NCI-H2227 (cell line): ENCODE data around the gene ZSWIM6.

ENCODE experiments used
- DNase-seq: peaks from one replicate; lab custom pipeline; 2025; ENCODE audit not compliant: unreplicated experiment; lab: John Stamatoyannopoulos, UW

ZSWIM6 gene

DNA sequence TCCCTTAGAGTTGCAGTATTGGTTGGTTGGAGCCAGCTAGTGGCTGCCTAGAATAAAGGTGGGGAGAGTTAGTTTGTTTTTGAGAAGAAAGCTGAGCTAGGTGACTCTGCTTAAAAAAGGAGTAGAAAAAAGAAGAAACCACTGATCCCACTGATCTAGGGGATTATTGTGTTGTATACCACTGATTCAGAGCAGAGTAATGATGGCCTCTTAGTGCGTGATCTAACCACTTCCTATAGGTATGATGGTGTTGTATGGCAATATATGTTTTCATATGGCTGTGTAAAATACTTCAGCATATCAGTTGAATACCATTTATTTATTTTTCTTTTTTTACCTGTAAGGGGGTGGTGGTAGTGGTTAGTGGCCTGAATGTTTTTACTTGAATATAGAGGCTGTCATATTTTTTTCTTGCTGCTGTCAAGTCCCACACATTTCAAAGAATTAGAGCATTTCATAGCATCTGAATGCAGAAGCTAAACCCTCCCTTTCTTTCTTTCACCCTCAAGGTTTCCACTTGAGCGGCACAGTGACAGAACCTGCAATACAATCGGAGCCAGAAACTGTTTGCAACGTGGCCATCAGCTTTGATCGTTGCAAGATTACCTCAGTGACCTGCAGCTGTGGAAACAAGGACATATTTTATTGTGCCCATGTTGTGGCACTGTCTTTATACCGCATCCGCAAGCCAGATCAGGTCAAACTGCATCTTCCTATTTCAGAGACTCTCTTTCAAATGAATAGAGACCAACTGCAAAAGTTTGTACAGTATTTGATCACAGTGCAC, 140.3 kb downstream of the ZSWIM6 start:
- DNase-seq, result no peak

DNA sequence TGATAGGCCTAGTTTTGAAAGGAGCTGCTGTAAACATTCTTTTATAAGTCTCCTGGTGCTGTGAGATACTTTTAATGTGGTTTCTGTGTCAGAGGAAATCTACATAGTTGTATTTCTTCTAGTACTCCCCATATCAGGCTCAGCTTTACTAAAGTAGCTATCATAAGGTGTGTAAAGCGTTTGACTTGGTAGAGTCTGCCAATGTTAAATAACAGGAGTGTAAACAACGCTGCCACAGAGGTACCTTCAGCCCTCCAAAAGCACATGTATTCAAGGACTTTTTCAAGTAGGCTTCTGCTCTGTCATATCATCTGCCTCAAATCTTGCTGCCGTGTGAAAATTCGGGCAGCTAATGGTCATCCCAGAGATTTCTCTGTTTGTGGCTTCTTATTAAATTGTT, 142.7 kb downstream of the ZSWIM6 start:
- DNase-seq, result no peak

DNA sequence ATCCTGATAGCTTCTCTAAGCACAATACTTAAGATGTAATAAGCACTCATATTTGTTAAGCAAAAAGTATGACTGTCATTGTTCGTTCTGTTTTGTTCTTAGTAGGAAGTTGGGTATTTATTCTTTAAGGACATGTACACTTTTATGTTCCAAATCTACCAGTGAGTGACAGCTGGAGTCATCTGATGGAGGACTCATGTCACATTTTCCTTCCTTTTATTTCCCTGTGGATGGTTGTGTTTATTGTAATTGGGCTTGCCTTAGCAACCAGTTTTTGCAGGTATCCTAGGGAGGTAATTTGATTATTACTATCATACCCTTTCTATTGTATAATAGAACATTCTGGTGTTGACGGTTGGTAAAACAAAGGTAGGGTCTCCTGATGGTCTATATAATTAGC, 145.7 kb downstream of the ZSWIM6 start:
- DNase-seq, result no peak

GRCh38 chr5:61479850-61480614, 148.0 kb downstream of the ZSWIM6 start:
- no peak for DNase-seq

GRCh38 chr5:61482980-61483379, 150.9 kb downstream of the ZSWIM6 start:
- DNase-seq, result no peak

DNA sequence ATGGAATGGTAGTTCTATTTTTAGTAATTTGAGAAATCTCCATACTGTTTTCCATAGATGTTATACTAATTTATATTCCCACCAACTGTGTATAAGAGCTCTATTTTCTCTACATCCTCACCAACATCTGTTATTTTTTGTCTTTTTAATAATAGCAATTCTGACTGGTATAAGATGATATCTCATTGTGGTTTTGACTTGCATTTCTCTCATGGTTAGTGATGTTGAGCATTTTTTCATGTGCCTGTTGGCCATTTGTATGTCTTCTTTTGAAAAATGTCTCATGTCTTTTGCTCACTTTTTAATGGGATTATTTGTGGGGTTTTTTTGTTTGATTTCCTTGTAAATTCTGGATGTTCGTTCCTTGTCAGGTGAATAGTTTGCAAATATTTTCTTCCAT, 154.4 kb downstream of the ZSWIM6 start:
- DNase-seq, result no peak

DNA sequence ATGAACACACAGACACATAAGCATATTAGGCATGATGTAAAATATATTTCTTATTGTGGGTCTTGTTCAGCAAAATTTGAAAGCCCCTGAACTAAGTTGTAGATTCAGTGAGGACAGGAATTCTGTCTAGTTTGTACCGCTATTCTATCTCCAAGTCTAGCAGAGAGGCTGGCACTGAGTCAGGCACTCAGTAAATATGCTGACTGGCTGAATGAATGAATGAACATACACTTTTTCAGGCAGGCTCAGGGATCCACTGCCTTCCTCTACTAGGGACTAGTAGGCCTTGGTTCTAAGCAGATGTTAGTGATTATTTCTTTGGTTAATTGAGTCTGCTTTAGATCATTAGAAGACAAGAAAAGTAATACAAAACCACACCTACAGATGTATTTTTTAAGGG, 157.5 kb downstream of the ZSWIM6 start:
- DNase-seq, result no peak

DNA sequence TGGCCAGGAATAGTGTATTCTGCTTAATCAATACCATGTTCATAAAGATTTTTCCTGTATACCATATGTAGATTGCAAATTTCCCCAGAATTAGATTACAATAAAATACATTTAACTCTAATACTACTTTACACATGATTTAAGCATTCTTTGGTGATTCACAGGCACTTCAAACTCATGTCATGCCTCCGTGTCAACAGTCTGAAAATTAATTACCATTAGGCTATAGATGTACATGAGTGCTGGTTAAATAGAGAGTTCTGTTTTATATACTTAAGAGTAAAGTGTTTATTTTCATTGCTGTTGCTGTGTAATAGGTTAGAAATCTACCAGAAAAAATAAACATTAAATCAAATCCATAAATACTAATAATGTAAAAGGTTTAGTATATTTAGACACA, 159.8 kb downstream of the ZSWIM6 start:
- DNase-seq, result no peak

- peak; percentile 16 for DNase-seq
Measured at GRCh38 chr5:61493973-61494372, 161.9 kb downstream of the ZSWIM6 start.

- peak; percentile 81 for DNase-seq
Measured at GRCh38 chr5:61496446-61496845, 164.4 kb downstream of the ZSWIM6 start.

GRCh38 chr5:61496860-61497259, 164.8 kb downstream of the ZSWIM6 start:
- peak; percentile 77 for DNase-seq

DNA sequence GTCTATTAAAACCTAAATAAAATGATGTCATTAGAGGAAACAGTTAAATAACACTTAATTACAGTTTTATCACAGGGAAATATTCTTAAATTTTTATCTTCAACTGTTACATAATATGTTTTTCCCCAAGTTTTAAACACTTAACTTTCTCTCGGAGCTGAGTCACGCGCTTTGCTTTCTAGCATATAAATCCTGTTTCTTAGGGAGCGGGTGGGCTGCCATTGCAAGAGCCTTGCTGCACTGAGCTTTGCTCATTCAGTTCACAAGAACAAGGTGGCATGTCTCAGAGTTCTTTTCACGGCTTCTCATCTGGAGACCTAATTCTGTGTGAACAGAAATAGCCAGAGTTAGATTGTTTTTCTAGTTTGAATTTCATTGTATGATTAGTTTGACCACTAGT, 166.1 kb downstream of the ZSWIM6 start:
- no peak for DNase-seq

DNA sequence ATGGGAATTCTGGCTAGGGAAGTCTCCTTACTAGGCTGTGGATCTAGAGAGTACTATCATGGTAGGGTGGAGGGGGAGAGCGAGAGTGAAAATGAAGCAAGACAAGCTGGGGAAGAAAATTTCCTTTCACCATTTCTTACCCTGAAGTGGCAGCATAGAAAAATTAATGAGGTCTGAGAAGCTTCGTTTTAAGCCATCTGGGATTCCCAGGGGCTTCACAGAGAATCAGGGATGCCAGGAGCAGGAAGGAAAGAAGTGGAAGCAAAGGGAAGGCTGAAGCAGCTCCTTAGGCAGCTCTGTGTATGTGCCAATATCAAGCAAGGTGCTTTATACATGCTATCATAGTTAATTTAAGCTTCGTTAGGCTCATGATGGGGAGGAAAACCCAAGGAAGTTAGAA, 169.9 kb downstream of the ZSWIM6 start:
- no peak for DNase-seq

GRCh38 chr5:61504143-61504770, 172.2 kb downstream of the ZSWIM6 start:
- DNase-seq, result no peak

GRCh38 chr5:61505281-61505680, 173.2 kb downstream of the ZSWIM6 start:
- DNase-seq, result no peak

GRCh38 chr5:61507232-61507631, 175.2 kb downstream of the ZSWIM6 start:
- no peak for DNase-seq

DNA sequence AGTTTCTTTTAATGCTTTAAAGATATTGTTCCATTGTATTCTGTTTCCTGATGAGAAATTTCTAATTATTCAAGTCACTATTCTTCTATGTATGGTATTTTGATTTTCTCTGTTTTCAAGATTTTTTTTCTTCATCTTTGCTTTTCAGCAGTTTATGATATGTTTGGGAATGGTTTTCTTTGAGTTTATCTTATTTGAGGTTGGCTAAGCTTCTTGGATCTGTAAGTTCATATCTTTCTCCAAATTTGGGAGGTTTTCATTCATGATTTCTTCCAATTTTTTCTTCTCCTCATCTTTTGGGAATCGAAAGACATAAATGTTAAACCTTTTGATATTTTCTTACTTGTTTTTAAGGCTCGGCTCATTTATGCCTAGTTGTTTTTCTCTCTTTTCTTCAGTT, 184.9 kb downstream of the ZSWIM6 start:
- no peak for DNase-seq

DNA sequence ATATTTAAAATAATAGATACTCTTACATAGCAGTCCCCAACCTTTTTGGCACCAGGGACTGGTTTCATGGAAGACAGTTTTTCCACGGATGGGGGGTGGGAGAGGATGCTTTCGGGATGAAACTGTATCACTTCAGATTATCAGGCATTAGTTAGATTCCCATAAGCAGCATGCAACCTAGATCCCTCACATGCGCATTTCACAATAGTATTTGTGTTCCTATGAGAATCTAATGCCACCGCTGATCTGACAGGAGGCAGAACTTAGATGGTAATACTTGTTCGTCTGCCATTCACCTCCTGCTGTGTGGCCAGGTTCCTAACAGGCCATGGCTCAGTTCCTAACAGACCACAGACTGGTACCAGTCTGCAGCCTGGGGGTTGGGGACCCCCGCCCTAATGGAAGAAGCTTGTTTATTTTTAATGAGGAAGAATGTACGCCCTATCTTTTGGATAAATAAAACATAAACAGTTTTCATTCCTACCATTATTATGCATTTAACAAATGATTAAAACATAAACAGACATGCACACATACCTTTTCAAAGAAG, 187.7 kb downstream of the ZSWIM6 start:
- DNase-seq, result no peak

DNA sequence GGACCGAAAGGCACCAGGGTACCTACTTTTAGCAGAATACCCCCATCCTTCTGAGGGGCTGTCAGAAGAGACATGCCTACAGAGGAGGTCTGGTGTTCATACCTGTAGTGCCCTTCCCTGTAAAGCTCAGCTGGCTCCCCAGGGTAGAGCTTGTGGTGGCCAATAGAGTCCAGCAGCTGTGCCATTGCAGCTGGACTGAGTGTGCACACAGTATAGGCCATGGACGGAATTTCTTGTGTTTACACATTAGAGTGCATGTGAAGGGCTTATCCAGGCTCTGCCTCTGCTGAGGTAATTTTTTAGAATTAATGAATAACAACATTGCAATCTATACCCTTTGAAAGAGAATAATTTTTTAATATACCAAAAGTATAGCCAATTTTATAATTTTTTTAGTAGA, 191.0 kb downstream of the ZSWIM6 start:
- no peak for DNase-seq

DNA sequence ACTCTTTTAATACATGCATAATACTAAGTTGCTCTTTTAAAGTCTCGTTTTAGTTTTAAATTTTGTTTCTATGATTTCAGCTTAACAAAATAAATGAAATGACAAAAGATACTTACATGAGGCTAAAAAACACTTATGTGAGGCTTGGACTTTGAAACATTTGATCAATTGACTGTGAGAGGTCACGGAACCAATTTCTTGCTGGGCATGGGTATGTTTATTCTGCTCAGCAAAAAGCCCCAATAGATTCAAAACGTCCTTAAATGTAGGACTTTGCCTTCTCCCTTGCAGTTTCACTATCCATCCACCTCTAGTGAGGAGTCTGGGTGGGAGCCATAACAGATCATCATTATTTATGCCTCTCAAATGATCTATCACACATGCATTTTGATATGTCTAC, 191.9 kb downstream of the ZSWIM6 start:
- DNase-seq, result no peak

GRCh38 chr5:61525512-61526206, 193.6 kb downstream of the ZSWIM6 start:
- DNase-seq, result no peak
